Colonic mucosa (tissue), 4 donors: ENCODE results near the gene COL4A2. TPM values are rescaled to one million over a fixed set of nuclear protein-coding genes. Genes with fewer than 3 reads are reported as not detected.

Experiments used
- DNase-seq: peaks from one replicate; pipeline ENCODE4 v3.0.0-alpha.2; 2020
- H3K27ac ChIP-seq: fragments of 200-600 bp; one replicate; pipeline ENCODE4 v1.8.0; 2021
- H3K27me3 ChIP-seq: fragments of 200-600 bp; one replicate; pipeline ENCODE4 v1.8.0; 2021
- H3K36me3 ChIP-seq: fragments of 200-600 bp; one replicate; pipeline ENCODE4 v1.8.0; 2021
- H3K4me1 ChIP-seq: fragments of 200-600 bp; one replicate; pipeline ENCODE4 v1.8.0; 2021; ENCODE audit warnings: mild to moderate bottlenecking
- H3K4me3 ChIP-seq: fragments of 200-600 bp; one replicate; pipeline ENCODE4 v1.8.0; 2021
- H3K9ac ChIP-seq, 2 donors: one replicate each; pipeline ENCODE4 v1.7.0; 2013; ENCODE audit warnings: control low read depth in 2 of 2, low read depth in 2 of 2, low read length in 2 of 2
- H3K9me3 ChIP-seq: fragments of 200-600 bp; one replicate; pipeline ENCODE4 v1.8.0; 2021
- CTCF ChIP-seq: fragments of 200-600 bp; IDR thresholded peaks from one replicate; pipeline ENCODE4 v1.8.0; 2022; ENCODE audit warnings: antibody characterized with exemption, mild to moderate bottlenecking
- intact Hi-C: fragments of 100-400 bp; cut with DNase I; formaldehyde crosslinking; loops from one replicate; pipeline ENCODE4 v1.14.1; 2022
- total RNA-seq, 2 donors: library from RNA; stranded (reverse); fragmentation: NEBNext Ultra II Directional in 1 of 2; extraction: Animal tissue kit (Norgen Biotek cat#: 25700) in 1 of 2; gene quantifications; one replicate each; pipeline ENCODE4 v1.2.1, GENCODE V29; 2021
- donor health status: healthy.
- donor health status: DM: no; HTN: no; CAD: no.
- donor health status: DM: no; HTN: no; CAD: no.

COL4A2 gene
- total RNA-seq, 2 donors from 2014 or later, result 61.1 to 111 TPM

- no peaks in the 10 kb centered on the region for H3K9me3 ChIP-seq
- no peaks in the 10 kb centered on the region for H3K4me1 ChIP-seq
- intact Hi-C loops, result no loop called here
- no peak overlapping the region for H3K9ac ChIP-seq
- H3K36me3 ChIP-seq, result no peaks in the 10 kb centered on the region
- H3K27me3 ChIP-seq, result no peaks in the 10 kb centered on the region
- H3K4me3 ChIP-seq, result no peak overlapping the region
- no peak for TF ChIP-seq CTCF
- H3K27ac ChIP-seq, result no peak overlapping the region
- no peak for DNase-seq
Observed at GRCh38 chr13:110436276-110436675, 129.2 kb downstream of the COL4A2 start.

- H3K36me3 ChIP-seq, result no peaks in the 10 kb centered on the region
Observed at GRCh38 chr13:110436786-110437370, 129.8 kb downstream of the COL4A2 start.

GRCh38 chr13:110438211-110438610 lies 131.1 kb downstream of the COL4A2 start:
- intact Hi-C loops, result no loop called here
- Histone ChIP-seq H3K9me3 (no peaks in the 10 kb centered on the region), H3K4me1 (no peaks in the 10 kb centered on the region), H3K4me3 (no peak overlapping the region), H3K36me3 (no peaks in the 10 kb centered on the region), H3K27me3 (no peaks in the 10 kb centered on the region), H3K27ac (no peak overlapping the region), H3K9ac (no peak overlapping the region)
- no peak for DNase-seq
- TF ChIP-seq CTCF, result no peak

More at GRCh38 chr13:110436786-110437370, 129.8 kb downstream of the COL4A2 start:
- H3K27me3 ChIP-seq, result no peaks in the 10 kb centered on the region
- H3K9me3 ChIP-seq, result no peaks in the 10 kb centered on the region
- intact Hi-C loops, result no loop called here
- H3K9ac ChIP-seq, result no peak overlapping the region
- DNase-seq, result no peak
- no peak overlapping the region for H3K27ac ChIP-seq
- H3K4me1 ChIP-seq, result no peaks in the 10 kb centered on the region
- no peak for TF ChIP-seq CTCF
- H3K4me3 ChIP-seq, result no peak overlapping the region

- Histone ChIP-seq H3K27ac (no peak overlapping the region), H3K9me3 (no peaks in the 10 kb centered on the region), H3K36me3 (no peaks in the 10 kb centered on the region), H3K27me3 (no peaks in the 10 kb centered on the region), H3K4me3 (no peak overlapping the region), H3K4me1 (no peaks in the 10 kb centered on the region), H3K9ac (no peak overlapping the region)
- DNase-seq, result no peak
- intact Hi-C loops, result no loop called here
- TF ChIP-seq CTCF, result no peak
Observed at GRCh38 chr13:110438776-110439175, 131.7 kb downstream of the COL4A2 start.

GRCh38 chr13:110440946-110441731 lies 134.1 kb downstream of the COL4A2 start:
- Histone ChIP-seq H3K27ac (no peak overlapping the region), H3K9me3 (no peaks in the 10 kb centered on the region), H3K36me3 (no peaks in the 10 kb centered on the region), H3K27me3 (no peaks in the 10 kb centered on the region), H3K4me3 (no peak overlapping the region), H3K9ac (no peak overlapping the region), H3K4me1 (no peaks in the 10 kb centered on the region)
- peak; percentile 63 for DNase-seq
- intact Hi-C loops, result no loop called here
- no peak for TF ChIP-seq CTCF
